SK-N-MC (cell line): Measurements from ENCODE around the gene SLC26A11.

Experiments used
- EZH2 ChIP-seq: fragments of 200-600 bp; sonication (generic); IDR thresholded peaks from one replicate; pipeline ENCODE4 v1.6.1; 2017; ENCODE audit warnings: antibody characterized with exemption
- POLR2AphosphoS5 ChIP-seq: IDR thresholded peaks from 2 replicates; pipeline ENCODE4 v1.6.1; 2012; ENCODE audit warnings: mild to moderate bottlenecking, low read depth, low read length, borderline replicate concordance

- TF ChIP-seq POLR2AphosphoS5, result no peak
- TF ChIP-seq EZH2, result no peak
Observed at GRCh38 chr17:80246266-80246681, 26.0 kb downstream of the SLC26A11 start.
